Stimulated activated CD4-positive, alpha-beta T cell treated with anti-CD3 and anti-CD28 coated beads, Interleukin-12 subunit alpha, Interleukin-12 subunit beta, amount 100 ng/mL, for 4 hours (primary cell): ENCODE data around the gene CDC42BPG.
"Not testable (repeated sequence)": the region's sequence is repeated elsewhere in the genome, so short reads cannot be mapped to it uniquely, and the experiment has no call there.

Source experiments
- DNase-seq: peaks from one replicate; pipeline ENCODE4 v3.0.0-alpha.2; 2020

The CDC42BPG gene

DNA sequence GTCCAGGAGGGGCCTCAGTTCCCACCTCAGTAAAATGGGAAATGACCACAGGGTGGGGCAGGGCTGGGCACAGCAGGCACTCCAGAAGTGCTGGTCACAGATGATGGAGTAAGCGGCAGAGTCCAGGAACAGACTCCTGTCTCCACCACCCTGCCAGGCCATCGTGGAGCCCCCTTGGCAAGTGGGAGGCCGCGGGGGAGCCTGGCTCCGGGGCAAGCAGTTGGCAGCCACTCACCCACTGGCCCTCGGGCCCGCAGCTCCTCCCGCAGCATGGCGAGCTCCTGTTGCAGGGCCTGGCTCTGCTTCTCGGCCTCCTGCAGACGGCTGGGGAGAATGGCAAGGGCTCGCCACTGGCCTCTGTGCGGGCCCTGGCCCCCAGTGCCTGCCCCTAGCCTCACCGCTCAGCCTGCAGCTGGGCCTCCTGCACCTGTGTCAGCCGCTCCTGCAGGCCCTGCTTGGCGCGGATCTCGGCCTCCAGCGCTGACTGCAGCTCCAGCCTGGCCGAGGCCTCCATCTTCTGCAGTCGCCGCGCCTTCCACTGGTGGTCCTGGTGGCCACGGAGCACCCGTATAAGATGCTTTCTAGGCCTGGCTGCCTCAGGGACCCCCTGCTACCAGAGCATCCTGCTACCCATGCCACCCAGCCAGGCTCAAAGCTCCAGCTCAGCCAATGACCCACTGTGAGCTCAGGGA, 10.3 kb downstream of the CDC42BPG start:
- DNase-seq, result no peak

GRCh38 chr11:64833509-64833908, 10.9 kb downstream of the CDC42BPG start:
- DNase-seq, result no peak

DNA sequence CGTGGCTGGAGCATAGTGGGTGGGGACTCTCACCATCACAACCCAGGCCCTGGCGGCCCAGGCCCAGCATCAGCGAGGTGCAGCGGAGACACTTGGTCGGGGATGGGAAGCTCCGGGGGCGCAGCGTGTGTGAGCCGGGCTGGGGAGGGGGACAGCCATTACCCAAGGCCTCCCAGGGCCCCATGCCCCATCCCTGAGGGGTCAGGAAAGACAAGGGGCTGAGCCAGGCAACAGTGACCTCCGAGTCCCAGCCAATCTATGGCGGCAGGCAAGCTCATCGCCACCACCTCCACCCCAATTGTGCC, 11.3 kb downstream of the CDC42BPG start:
- no peak for DNase-seq

DNA sequence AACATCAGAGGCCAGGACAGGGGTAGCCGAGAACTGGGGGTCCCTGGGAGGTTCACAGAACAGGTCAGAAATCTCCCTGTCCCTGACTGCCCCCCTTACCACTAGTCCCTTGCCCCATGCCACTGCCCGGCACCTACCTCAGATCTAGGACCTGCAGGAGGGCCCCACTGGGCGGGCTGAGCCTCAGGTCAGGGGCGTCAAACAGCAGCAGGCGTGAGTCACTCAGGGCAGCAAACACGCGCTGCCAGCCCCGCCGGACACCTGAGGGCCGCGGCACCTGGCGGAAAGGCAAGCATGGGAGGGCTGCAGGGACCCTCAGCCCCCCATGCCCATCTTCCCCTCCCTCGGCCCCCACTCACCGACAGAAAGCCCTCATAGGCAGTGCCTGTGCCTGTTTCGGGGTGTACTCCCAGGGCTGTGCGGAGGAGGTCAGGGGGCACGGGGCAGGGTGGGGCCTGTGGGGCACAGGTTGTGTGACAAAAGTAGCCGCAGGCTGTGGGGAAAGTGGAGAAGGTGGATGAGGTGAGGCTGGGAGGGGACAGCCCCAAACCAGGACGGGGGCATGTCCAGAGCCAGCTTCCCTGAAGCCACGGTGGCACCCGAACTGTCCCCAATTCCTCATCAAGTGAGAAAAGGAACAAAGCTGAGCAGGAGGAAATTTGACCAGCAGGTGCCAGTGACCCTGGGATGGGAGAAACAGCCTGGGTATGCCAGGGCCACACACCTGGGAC, 11.8 kb downstream of the CDC42BPG start:
- DNase-seq, result no peak

DNA sequence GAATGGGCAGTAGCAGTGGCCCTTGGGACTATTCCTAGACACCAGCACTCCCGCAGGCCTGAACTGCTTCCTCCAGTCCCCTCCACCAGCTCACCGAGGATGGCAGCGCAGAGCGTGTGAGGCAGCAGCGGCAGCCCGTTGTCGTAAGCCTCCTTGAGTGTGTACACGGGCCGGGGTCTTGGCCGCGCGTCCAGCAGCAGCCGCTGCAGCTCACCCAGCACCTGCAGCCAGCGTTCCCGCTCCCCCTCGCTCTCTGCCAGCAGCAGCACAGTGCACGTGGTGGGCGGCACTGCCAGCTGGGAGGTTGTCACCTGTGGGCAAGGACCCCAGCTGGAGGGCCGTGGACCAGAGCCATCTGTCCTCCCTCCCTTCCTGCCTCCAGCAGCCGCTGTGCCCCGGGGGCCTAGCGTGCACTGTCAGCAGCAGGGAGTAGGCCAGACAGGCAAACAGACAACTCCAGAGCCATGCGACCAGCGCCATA, 13.0 kb downstream of the CDC42BPG start:
- no peak for DNase-seq

DNA sequence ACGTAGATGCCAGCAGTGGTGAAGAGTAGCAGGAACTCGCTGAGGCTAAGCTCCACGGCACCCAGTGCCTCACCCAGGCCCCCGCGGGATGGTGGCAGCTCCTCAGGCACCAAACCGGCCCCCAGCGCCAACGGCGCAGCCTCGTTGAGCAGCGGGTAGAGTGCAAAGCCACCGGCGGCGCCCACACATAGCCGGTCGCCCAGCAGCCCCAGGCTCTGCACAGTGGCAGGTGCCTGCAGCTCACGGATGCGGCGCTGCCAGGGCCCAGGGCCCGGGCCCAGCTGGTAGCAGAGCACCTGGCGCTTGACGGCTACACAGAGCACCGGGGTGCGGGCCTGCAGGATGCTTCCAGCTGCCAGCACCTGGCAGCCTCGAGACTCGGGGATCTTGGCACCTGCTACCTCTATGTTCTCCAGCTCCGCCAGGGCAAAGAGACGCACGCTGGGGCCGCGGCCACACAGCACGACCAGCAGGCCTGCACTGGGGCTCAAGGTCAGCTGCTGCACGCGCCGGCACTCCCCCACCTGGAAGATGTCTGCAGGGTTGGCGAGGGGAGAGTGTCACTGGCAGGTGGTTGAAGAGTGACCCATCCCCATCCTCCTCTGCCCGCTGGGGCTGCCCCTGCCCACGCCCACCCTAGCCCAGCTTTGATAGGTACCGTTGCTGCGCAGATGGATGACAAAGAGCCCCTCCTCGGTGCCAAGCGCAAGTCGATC, 14.8 kb downstream of the CDC42BPG start:
- no peak for DNase-seq

- DNase-seq, result no peak
Measured at GRCh38 chr11:64827451-64827839, 17.0 kb downstream of the CDC42BPG start.

DNA sequence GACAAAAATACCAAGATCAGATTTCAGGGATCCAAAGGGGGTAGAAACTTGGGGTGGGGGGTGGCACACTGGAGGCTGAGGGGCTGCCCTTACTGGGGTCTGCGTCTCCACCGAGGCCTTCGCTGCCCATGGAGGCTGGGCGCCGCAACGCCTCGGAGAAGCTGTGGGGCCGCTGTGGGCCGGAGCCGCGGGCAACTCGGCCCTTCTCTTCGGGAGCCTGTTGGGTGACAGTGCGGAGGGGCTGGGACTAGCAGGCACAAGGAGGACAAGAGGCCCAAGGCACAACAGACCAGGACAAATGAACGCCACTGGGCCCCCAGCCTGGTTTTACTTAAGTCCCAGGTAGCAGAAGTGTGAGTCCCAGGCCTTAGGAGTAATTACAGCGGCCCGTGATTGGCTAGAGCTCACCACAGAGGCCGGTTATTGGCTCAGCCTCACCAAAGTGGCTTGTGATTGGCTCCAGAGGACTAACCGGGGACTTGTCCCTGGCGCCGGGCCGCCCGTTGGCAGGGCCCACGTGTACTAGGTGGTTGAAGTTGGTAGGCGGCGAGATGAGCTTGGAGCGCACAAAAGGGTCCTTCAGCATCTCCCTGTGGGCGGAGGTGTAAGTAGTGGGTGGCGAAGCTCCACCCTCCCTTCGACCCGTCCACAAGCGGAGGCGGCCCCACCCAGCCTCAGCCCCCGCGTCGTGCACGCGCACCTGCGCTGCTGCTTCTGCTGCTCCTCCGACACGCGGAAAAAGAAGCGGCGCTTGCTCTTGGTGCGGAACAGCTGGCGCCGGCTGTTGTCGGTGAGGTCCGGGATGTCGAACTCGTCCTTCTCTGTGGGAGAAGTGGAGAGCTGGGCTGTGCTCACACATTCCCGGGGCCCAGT, 17.6 kb downstream of the CDC42BPG start:
- DNase-seq, result no peak

DNA sequence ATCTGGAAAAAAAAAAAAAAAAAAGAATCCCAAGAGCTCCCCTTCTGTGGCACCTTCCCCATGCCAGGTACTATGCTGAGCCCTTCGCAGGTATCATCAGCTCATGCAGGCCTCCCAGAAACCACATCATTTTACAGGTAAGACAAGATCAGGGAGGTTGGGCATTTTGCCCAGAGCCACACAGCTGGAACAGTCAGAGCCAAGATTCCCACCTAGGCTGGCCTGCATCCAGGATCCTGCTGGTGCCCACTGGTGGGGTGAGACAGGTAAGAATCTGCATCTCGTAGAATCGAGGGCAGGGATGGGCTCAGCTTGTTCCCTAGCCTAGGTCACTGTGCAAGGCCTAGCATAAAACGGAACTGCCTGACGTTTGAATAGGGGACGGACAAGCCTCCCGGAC, 18.4 kb downstream of the CDC42BPG start:
- no peak for DNase-seq

DNA sequence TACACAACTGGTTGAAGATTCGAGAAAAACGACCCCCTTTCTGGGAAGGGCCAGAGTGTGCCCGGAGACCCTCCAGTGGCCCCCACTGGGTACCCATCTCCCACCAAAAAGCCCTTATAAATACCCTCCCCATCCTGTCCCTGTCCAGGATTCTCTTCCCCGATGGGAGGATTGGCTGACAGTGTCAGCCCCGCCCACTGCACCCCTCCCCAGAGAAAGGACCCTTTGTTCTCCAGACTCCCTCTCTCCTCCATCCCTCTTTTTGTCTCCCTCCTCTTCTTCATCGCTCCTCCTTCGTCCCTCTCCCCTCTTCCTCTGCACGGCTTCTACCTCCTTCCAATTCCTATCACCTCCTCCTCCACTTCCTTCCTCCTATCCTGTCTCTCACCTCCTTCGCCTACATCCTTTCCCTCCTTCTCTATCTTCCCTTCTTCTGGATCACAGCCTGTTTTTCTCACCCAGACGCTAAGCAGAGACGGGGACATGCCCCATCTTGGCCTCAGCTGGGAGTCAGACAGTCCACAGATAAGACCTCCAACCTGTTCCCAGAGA, 20.8 kb downstream of the CDC42BPG start:
- no peak for DNase-seq

GRCh38 chr11:64817476-64817875, 27.0 kb downstream of the CDC42BPG start:
- DNase-seq, result no peak

DNA sequence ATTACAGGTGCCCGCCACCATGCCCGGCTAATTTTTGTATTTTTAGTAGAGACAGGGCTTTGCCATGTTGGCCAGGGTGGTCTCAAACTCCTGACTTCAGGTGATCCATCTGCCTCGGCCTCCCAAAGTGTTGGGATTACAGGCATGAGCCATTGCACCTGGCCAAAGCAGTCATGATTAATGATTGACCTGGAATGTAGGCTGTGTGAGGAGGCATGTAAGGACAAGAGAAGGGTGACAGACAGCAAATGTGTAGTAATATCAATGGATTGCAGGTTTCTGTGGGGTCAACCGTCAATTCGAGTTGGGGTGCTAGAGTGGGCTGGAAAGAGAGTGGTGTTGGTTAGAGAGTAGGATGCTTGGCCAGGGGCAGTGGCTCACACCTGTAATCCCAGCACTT, 29.0 kb downstream of the CDC42BPG start:
- DNase-seq, result not testable (repeated sequence)

- no peak for DNase-seq
Measured at GRCh38 chr11:64814712-64815187, 29.7 kb downstream of the CDC42BPG start.

DNA sequence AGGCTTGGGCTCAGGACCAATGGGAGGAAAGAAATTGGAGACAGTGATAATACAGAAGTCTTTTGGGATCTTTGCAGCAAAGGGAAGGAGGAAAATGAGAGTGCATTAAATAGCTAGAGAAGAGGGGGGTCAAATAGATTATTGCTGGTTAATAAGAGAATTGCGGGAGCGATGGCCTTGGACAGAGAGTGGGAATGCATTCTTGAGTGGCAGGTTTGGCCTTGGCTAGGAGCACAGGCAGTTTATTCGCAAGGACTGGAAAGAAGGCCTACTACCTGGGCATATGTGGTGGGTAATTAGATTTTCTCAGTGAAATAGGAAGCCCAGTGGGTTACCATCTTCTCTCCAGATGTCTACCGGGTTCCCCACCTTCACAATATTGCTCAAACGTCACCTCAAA, 30.6 kb downstream of the CDC42BPG start:
- DNase-seq, result no peak

DNA sequence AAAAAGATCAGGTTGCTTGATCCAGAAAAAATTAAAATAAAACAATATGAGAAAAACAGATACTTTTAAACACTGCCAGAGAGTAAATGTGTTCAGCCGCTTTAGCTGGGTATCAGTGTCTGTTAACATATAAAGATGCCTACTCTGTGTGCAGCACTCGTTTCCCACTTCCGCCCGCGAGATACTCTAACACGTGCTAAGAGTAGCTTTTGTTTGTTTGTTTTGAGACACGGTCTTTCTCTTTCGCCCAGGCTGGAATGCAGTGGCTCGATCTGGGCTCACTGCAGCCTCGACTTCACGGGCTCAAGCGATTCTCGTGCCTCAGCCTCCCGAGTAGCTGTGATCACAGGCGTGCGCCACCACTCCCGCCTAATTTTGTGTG, 33.6 kb downstream of the CDC42BPG start:
- peak; percentile 29 for DNase-seq

GRCh38 chr11:64810271-64810890, 34.1 kb downstream of the CDC42BPG start, which contains the start of gene MEN1:
Gene MEN1 (minus strand): TSS chr11:64810551. CDS start chr11:64810109, 442 bp downstream.
- DNase-seq, result peak; percentile 76

DNA sequence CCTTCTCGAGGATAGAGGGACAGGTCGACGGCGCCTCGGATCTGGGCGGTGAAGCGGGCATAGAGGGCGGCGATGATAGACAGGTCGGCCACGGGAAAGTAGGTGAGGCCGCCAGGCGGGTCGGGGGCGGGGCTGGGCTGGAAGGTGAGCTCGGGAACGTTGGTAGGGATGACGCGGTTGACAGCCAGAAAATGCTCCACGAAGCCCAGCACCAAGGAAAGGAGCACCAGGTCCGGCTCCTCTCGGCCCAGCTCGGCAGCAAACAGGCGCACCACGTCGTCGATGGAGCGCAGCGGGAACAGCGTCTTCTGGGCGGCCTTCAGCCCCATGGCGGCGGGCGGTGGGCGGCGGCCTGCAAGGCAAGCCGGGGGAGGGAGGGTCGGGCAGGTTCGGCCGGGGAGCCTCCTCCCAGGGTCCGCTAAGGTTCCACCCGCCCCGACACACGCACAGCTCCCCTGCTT, 34.6 kb downstream of the CDC42BPG start:
- peak; percentile 26 for DNase-seq

DNA sequence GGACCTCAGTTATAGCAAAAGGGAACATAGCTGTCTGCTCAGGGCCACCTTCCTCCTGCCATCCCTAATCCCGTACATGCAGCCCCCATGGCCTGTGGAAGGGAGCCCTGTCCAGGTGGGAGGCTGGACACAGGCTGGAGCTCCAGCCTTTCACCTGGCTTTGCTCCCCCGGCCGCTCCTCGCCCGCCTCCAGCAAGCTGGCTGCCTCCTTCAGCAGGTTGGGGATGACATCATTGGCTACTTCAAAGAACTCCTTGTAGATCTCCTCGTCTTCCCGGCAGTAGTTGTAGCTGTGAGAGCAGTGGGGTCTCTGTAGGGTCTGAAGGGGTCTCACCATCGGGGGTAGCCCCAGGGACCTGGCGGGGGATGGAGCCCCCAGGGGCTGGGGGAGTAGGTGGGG, 39.0 kb downstream of the CDC42BPG start:
- no peak for DNase-seq

DNA sequence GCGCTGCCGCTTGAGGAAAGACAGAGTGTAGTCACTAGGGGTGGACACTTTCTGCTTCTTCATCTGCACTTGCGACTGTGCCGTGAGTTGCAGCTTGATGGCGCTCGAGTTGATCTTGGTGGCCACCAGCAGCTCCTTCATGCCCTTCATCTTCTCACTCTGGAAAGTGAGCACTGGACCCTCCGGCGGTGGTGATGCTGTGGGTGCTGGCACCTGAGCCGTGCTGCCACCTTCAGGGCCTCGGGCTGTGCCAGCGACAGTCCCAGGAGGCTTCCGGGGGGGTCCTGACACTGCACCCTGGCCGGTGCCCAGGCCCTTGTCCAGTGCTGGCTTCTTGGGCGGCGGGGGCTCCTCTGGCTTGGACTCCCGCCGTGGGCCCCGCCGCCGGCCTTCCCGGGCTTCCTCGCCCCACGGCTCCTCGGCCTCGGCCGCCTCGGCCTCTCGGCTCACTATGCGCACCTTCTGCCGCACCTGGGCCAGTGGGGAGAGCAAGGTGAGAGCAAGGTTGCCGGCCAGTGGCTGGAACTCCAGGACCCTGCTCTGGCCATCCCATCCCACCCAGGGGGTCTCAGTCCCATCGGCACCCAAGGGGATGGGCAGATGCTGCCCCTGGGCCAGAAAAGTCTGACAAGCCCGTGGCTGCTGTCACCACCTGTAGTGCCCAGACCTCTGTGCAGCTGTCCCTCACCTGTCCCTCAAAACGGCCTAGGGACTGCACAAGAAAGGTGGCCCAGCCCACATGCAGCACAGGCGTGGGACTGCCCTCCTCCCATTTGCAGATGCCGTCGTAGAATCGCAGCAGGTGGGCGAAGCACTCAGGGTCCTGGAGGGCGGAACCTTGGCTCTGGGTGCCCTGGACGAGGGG, 39.9 kb downstream of the CDC42BPG start:
- no peak for DNase-seq

DNA sequence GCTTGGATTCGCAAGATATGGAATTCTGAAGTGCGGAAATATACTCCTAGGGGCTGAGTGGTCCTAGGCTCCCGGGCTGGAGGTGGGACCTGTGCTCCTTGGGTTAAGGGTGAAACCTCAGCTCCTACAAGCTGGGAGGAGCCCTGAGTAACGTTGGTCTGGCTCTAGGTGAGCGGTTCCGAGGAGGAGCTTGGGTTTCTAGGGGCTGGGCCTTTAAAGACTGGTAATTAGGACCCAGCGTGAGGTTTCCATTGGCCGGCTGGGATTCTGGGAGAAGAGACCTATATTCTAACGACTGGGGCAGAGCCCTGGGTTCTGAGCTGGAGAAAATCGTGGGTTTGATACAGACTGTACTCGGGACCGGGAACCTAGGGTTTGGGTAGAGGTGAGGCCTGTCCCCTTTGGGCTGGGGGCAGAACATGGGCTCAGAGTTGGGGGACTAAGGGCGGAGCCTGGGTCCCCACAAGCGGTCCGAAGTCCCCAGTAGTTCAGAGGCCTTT, 40.6 kb downstream of the CDC42BPG start:
- no peak for DNase-seq
